HepG2 (cell line): ENCODE data around the gene TEDC2. TPM values are rescaled to one million over a fixed set of nuclear protein-coding genes. Genes with fewer than 3 reads are reported as not detected.
A peak's percentile ranks its signal among the peaks of the same experiment; 100 is the strongest.

Experiments
- CBFB ChIP-seq: sonication (generic); formaldehyde crosslinking; IDR thresholded peaks from 2 replicates; pipeline ENCODE4 v1.4.0; 2020; ENCODE audit warnings: missing genetic modification reagents
- CEBPB ChIP-seq: IDR thresholded peaks from 2 replicates; pipeline ENCODE4 v1.6.1; 2011; ENCODE audit warnings: low read depth, low read length, improper control_type of control experiment, borderline replicate concordance
- DMAP1 ChIP-seq: IDR thresholded peaks from 2 replicates; pipeline ENCODE4 v1.6.1; 2016
- EED ChIP-seq: sonication (generic); formaldehyde crosslinking; IDR thresholded peaks from 2 replicates; pipeline ENCODE4 v1.5.0; 2020; ENCODE audit warnings: mild to moderate bottlenecking, missing genetic modification reagents
- HCFC1 ChIP-seq: fragments of 150-350 bp; IDR thresholded peaks from 2 replicates; pipeline ENCODE4 v1.6.1; 2014; ENCODE audit warnings: low read depth, low read length
- HOXD1 ChIP-seq: sonication (generic); formaldehyde crosslinking; IDR thresholded peaks from 2 replicates; pipeline ENCODE4 v1.5.0; 2020; ENCODE audit warnings: missing genetic modification reagents
- NFIC ChIP-seq: IDR thresholded peaks from 2 replicates; pipeline ENCODE4 v1.6.1; 2012; ENCODE audit warnings: mild to moderate bottlenecking, low read length, inconsistent platforms
- SALL2 ChIP-seq: sonication (generic); formaldehyde crosslinking; IDR thresholded peaks from 2 replicates; pipeline ENCODE4 v1.8.1; 2023; ENCODE audit warnings: mild to moderate bottlenecking, missing genetic modification reagents, inconsistent platforms
- SAP130 ChIP-seq: IDR thresholded peaks from 2 replicates; pipeline ENCODE4 v1.6.1; 2016; ENCODE audit warnings: low read depth
- SMAD3 ChIP-seq: sonication (generic); formaldehyde crosslinking; IDR thresholded peaks from 2 replicates; pipeline ENCODE4 v1.4.0; 2020; ENCODE audit warnings: missing genetic modification reagents
- TOPORS ChIP-seq: sonication (generic); formaldehyde crosslinking; IDR thresholded peaks from 2 replicates; pipeline ENCODE4 v1.8.0; 2023; ENCODE audit warnings: mild to moderate bottlenecking, missing genetic modification reagents
- ZNF138 ChIP-seq: sonication (generic); formaldehyde crosslinking; IDR thresholded peaks from 2 replicates; pipeline ENCODE4 v1.5.0; 2020; ENCODE audit warnings: mild to moderate bottlenecking, low read depth, missing genetic modification reagents
- ZNF354B ChIP-seq: sonication (generic); formaldehyde crosslinking; IDR thresholded peaks from 2 replicates; pipeline ENCODE4 v1.8.0; 2022; ENCODE audit warnings: mild to moderate bottlenecking, missing genetic modification reagents
- ZNF546 ChIP-seq: sonication (generic); formaldehyde crosslinking; conservative IDR thresholded peaks from 2 replicates; pipeline ENCODE4 v1.8.1; 2023; ENCODE audit warnings: mild to moderate bottlenecking, missing genetic modification reagents
- ZNF547 ChIP-seq: sonication (generic); formaldehyde crosslinking; IDR thresholded peaks from 2 replicates; pipeline ENCODE4 v1.5.1; 2020; ENCODE audit warnings: mild to moderate bottlenecking, missing genetic modification reagents
- polyA plus RNA-seq, 8 experiments: library from polyadenylated mRNA; depleted of rRNA in 3 of 8; stranded (reverse) in 7 of 8; unstranded in 1 of 8; fragments of >200 nt; fragmentation: Illumina TruSeq in 4 of 8; extraction: Trizol in 4 of 8; gene quantifications; 2 replicates each; pipeline versions ENCODE4 v1.2.1 to v1.2.3, GENCODE V29; 2011 to 2016; ENCODE audit warnings: low read depth in 4 of 8, missing spikeins in 1 of 8, mixed read lengths in 1 of 8; ENCODE audit not compliant: insufficient read depth in 1 of 8
- total RNA-seq, 5 experiments: library from RNA; depleted of rRNA; stranded (reverse); fragments of >200 nt; fragmentation: Illumina TruSeq; extraction: Trizol; gene quantifications; 2 replicates each; pipeline ENCODE4 v1.2.3, GENCODE V29; 2016; ENCODE audit warnings: low read depth in 1 of 5
- TF ChIP-seq, protein P1 (sequence below): sonication (generic); formaldehyde crosslinking; conservative IDR thresholded peaks from 2 replicates; pipeline ENCODE4 v1.8.1; 2023; ENCODE audit warnings: missing genetic modification reagents
- TF ChIP-seq, protein P2 (sequence below): IDR thresholded peaks from 2 replicates; pipeline ENCODE4 v1.6.1; 2016; ENCODE audit warnings: mild to moderate bottlenecking, missing biosample characterization, missing genetic modification reagents
- TF ChIP-seq, protein P3 (sequence below): sonication (generic); formaldehyde crosslinking; IDR thresholded peaks from 2 replicates; pipeline ENCODE4 v1.5.0; 2020; ENCODE audit warnings: mild to moderate bottlenecking, missing genetic modification reagents
- TF ChIP-seq, protein P4 (sequence below): sonication (generic); formaldehyde crosslinking; IDR thresholded peaks from 2 replicates; pipeline ENCODE4 v1.8.1; 2022; ENCODE audit warnings: low read depth, mild to moderate bottlenecking, missing genetic modification reagents
- TF ChIP-seq, protein P5 (sequence below): sonication (generic); formaldehyde crosslinking; IDR thresholded peaks from 2 replicates; pipeline ENCODE4 v1.5.0; 2020; ENCODE audit warnings: missing genetic modification reagents

Gene TEDC2
- total and polyA plus RNA-seq, 2 of the 13 experiments (the other 11 are each of a cell fraction or from before 2014, with no cell fraction given) = 6.2 to 24.4 TPM

DNA sequence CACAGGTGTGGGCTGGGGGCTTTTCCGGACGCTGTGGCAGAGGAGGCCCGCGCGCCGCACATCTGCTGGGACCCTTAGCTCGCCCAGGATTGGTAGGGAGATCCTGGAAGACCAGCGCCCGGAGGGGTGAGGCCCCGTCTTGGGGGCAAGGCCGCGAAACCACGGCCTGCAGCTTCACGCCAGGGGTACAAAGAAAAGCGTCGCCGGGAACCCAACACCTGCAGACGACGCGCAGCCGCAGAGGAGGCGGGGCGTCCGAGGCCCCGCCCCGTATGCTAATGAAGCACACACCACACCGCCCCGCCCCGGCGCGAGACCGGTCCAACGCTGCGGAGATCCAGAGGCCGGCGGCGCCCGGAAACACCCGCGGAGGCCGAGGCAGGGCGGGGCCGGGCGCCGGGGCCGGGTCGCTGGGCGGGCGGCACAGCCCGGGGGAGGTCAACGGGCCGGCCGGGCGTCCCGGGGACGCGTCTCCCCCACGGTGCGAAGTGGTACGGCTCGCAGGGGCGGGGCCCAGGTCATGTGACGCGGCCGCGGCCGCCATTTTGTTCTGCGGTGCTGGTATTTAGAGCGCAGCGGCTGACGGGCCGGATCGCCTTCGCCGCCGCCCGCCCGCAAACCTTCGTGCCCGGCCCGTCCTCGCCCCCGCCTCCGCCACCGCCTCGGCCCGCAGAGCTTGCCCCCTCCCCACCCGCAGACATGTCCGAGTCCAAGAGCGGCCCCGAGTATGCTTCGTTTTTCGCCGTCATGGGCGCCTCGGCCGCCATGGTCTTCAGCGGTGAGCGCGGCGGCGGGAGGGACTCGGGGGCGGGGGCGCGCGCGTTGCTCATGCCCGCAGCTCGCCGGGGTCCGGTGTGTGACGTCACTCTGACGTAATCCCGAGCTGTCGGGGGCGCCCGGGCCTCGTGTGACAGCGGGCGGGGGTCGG is 53.8 kb downstream of the TEDC2 start, which contains the start of gene ATP6V0C (continued):
- TF ChIP-seq, protein P1, sequence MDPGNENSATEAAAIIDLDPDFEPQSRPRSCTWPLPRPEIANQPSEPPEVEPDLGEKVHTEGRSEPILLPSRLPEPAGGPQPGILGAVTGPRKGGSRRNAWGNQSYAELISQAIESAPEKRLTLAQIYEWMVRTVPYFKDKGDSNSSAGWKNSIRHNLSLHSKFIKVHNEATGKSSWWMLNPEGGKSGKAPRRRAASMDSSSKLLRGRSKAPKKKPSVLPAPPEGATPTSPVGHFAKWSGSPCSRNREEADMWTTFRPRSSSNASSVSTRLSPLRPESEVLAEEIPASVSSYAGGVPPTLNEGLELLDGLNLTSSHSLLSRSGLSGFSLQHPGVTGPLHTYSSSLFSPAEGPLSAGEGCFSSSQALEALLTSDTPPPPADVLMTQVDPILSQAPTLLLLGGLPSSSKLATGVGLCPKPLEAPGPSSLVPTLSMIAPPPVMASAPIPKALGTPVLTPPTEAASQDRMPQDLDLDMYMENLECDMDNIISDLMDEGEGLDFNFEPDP = no peak
- TF ChIP-seq, protein P2, sequence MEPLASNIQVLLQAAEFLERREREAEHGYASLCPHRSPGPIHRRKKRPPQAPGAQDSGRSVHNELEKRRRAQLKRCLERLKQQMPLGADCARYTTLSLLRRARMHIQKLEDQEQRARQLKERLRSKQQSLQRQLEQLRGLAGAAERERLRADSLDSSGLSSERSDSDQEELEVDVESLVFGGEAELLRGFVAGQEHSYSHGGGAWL = 0 out of 2 replicates have a peak, but pooled peaks have one; percentile 24
- TF ChIP-seq HOXD1 (CRISPR knock-in tag) = 0 out of 2 replicates have a peak, but pooled peaks have one; percentile 40
- TF ChIP-seq TOPORS (CRISPR knock-in tag) = no peak
- TF ChIP-seq ZNF547 = no peak
- TF ChIP-seq, protein P3, sequence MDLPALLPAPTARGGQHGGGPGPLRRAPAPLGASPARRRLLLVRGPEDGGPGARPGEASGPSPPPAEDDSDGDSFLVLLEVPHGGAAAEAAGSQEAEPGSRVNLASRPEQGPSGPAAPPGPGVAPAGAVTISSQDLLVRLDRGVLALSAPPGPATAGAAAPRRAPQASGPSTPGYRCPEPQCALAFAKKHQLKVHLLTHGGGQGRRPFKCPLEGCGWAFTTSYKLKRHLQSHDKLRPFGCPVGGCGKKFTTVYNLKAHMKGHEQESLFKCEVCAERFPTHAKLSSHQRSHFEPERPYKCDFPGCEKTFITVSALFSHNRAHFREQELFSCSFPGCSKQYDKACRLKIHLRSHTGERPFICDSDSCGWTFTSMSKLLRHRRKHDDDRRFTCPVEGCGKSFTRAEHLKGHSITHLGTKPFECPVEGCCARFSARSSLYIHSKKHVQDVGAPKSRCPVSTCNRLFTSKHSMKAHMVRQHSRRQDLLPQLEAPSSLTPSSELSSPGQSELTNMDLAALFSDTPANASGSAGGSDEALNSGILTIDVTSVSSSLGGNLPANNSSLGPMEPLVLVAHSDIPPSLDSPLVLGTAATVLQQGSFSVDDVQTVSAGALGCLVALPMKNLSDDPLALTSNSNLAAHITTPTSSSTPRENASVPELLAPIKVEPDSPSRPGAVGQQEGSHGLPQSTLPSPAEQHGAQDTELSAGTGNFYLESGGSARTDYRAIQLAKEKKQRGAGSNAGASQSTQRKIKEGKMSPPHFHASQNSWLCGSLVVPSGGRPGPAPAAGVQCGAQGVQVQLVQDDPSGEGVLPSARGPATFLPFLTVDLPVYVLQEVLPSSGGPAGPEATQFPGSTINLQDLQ (CRISPR knock-in tag) = no peak
- TF ChIP-seq CEBPB = no peak
- TF ChIP-seq NFIC = no peak
- TF ChIP-seq, protein P4, sequence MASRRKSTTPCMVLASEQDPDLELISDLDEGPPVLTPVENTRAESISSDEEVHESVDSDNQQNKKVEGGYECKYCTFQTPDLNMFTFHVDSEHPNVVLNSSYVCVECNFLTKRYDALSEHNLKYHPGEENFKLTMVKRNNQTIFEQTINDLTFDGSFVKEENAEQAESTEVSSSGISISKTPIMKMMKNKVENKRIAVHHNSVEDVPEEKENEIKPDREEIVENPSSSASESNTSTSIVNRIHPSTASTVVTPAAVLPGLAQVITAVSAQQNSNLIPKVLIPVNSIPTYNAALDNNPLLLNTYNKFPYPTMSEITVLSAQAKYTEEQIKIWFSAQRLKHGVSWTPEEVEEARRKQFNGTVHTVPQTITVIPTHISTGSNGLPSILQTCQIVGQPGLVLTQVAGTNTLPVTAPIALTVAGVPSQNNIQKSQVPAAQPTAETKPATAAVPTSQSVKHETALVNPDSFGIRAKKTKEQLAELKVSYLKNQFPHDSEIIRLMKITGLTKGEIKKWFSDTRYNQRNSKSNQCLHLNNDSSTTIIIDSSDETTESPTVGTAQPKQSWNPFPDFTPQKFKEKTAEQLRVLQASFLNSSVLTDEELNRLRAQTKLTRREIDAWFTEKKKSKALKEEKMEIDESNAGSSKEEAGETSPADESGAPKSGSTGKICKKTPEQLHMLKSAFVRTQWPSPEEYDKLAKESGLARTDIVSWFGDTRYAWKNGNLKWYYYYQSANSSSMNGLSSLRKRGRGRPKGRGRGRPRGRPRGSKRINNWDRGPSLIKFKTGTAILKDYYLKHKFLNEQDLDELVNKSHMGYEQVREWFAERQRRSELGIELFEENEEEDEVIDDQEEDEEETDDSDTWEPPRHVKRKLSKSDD (CRISPR knock-in tag) = peak; percentile 85; the same call in 1 of the 2 replicates
- TF ChIP-seq ZNF546 (CRISPR knock-in tag) = 0 out of 2 replicates have a peak, but pooled peaks have one; percentile 27
- TF ChIP-seq SAP130 (CRISPR knock-in tag) = peak; percentile 79
- peak; percentile 54; the same call in 1 of the 2 replicates for TF ChIP-seq CBFB
- peak; percentile 56; the same call in 1 of the 2 replicates for TF ChIP-seq SALL2 (CRISPR knock-in tag)
- TF ChIP-seq HCFC1 = peak; percentile 44; the same call in 1 of the 2 replicates
- peak; percentile 47 for TF ChIP-seq DMAP1 (CRISPR knock-in tag)
- TF ChIP-seq SMAD3 (CRISPR knock-in tag) = 0 out of 2 replicates have a peak, but pooled peaks have one; percentile 18
- no peak for TF ChIP-seq ZNF354B (CRISPR knock-in tag)
- peak; percentile 55; the same call in 1 of the 2 replicates for TF ChIP-seq EED
- TF ChIP-seq, protein P5, sequence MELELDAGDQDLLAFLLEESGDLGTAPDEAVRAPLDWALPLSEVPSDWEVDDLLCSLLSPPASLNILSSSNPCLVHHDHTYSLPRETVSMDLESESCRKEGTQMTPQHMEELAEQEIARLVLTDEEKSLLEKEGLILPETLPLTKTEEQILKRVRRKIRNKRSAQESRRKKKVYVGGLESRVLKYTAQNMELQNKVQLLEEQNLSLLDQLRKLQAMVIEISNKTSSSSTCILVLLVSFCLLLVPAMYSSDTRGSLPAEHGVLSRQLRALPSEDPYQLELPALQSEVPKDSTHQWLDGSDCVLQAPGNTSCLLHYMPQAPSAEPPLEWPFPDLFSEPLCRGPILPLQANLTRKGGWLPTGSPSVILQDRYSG (CRISPR knock-in tag) = no peak
- no peak for TF ChIP-seq ZNF138 (CRISPR knock-in tag)
